T-cell (primary cell): ENCODE measurements around the gene PPP1CB. TPM values are rescaled to one million over a fixed set of nuclear protein-coding genes. Genes with fewer than 3 reads are reported as not detected.
A peak's percentile ranks its signal among the peaks of the same experiment; 100 is the strongest.

Experiments
- ATAC-seq, 4 experiments: fragments of 200-7000 bp in 3 of 4; fragments of 150-1000 bp in 1 of 4; cut with Tn5 transposase; replicated peaks in 1 of 4; 1 replicate in 3 of 4; 2 replicates in 1 of 4; pipeline ENCODE4 v1.10.0; 2021; ENCODE audit warnings: moderate library complexity in 3 of 4, mild to moderate bottlenecking in 2 of 4, moderate number of reproducible peaks in 1 of 4
- CTCF ChIA-PET, 2 donors: fragments of 300-600 bp; sonication (Branson Sonifier 250); formaldehyde crosslinking; loops; one replicate each; lab custom pipeline; 2022; ENCODE audit warnings: antibody characterized with exemption in 2 of 2; lab: Charles Lee
- POLR2A ChIA-PET, 2 donors: fragments of 300-600 bp; sonication (Branson Sonifier 250); formaldehyde crosslinking; loops; one replicate each; lab custom pipeline; 2022; ENCODE audit warnings: antibody characterized with exemption in 2 of 2; lab: Charles Lee
- DNase-seq, 35 experiments: peaks; one replicate each; pipeline versions ENCODE4 v3.0.0 to v3.0.0-alpha.2; 2013 to 2023
- H3K27ac ChIP-seq: one replicate; pipeline ENCODE4 v1.5.1; 2013; ENCODE audit warnings: low read length
- H3K27me3 ChIP-seq, 2 experiments: replicated peaks in 1 of 2; 1 replicate in 1 of 2; 2 replicates in 1 of 2; pipeline versions ENCODE4 v1.6.1 to v1.7.0; 2013; ENCODE audit warnings: low read length in 1 of 2, mixed read lengths in 1 of 2; ENCODE audit not compliant: control insufficient read depth in 2 of 2, insufficient read depth in 2 of 2; ENCODE audit errors: extremely low read depth in 1 of 2
- H3K36me3 ChIP-seq, 2 donors: 1 replicate in 1 of 2; 2 replicates in 1 of 2; pipeline versions ENCODE4 v1.6.1 to v1.7.0; 2013; ENCODE audit warnings: low read length in 1 of 2; ENCODE audit not compliant: control insufficient read depth in 2 of 2, insufficient read depth in 1 of 2; ENCODE audit errors: extremely low read depth in 1 of 2
- H3K4me1 ChIP-seq, 2 experiments: 1 replicate in 1 of 2; 2 replicates in 1 of 2; pipeline versions ENCODE4 v1.6.1 to v1.7.0; 2013; ENCODE audit warnings: low read length in 2 of 2, mixed read lengths in 1 of 2; ENCODE audit not compliant: insufficient read depth in 2 of 2, control insufficient read depth in 1 of 2; ENCODE audit errors: extremely low read depth in 1 of 2
- H3K4me3 ChIP-seq, 2 donors: 1 replicate in 1 of 2; 2 replicates in 1 of 2; pipeline versions ENCODE4 v1.5.1 to v1.7.0; 2013; ENCODE audit warnings: mild to moderate bottlenecking in 2 of 2, low read length in 1 of 2, moderate library complexity in 1 of 2; ENCODE audit not compliant: control insufficient read depth in 1 of 2; ENCODE audit errors: extremely low read depth in 1 of 2
- H3K9me3 ChIP-seq: 2 replicates; pipeline ENCODE4 v1.7.0; 2013
- H3K27ac Mint-ChIP-seq, 2 donors: one replicate each; pipeline ENCODE4 v1.8.0; 2020 to 2021; ENCODE audit warnings: mild to moderate bottlenecking in 2 of 2, mixed read lengths in 2 of 2
- H3K27me3 Mint-ChIP-seq, 2 donors: one replicate each; pipeline ENCODE4 v1.8.0; 2021 to 2022; ENCODE audit warnings: mixed read lengths in 2 of 2
- H3K36me3 Mint-ChIP-seq: one replicate; pipeline ENCODE4 v1.8.0; 2021; ENCODE audit warnings: mixed read lengths
- H3K4me1 Mint-ChIP-seq, 3 donors: one replicate each; pipeline ENCODE4 v1.8.0; 2020 to 2022; ENCODE audit warnings: mixed read lengths in 3 of 3, mild to moderate bottlenecking in 1 of 3
- H3K4me3 Mint-ChIP-seq, 3 donors: one replicate each; pipeline ENCODE4 v1.8.0; 2020 to 2022; ENCODE audit warnings: mild to moderate bottlenecking in 3 of 3, mixed read lengths in 3 of 3, moderate library complexity in 3 of 3
- H3K9me3 Mint-ChIP-seq, 3 donors: one replicate each; pipeline ENCODE4 v1.8.0; 2020 to 2022; ENCODE audit warnings: mixed read lengths in 3 of 3
- WGBS: methylation state at CpG from one replicate; pipeline ENCODE4 v1.1.5; 2013; ENCODE audit warnings: missing lambda C conversion rate; ENCODE audit not compliant: insufficient coverage; 5-methylcytosine and 5-hydroxymethylcytosine counted together
- total RNA-seq, 35 experiments: library from RNA in 6 of 35; stranded (reverse) in 6 of 35; fragments of 120-200 nt in 1 of 35; gene quantifications; one replicate each; pipeline versions ENCODE4 v1.2.1 to v1.2.4 and lab custom pipeline; 2013 to 2026

Gene PPP1CB
- total RNA-seq, 5 donors from 2014 or later (not counting 1 experiment from before 2014, with no cell fraction given): 182 to 233 (median 190) TPM

GRCh38 chr2:28761420-28761819 lies 9.8 kb downstream of the PPP1CB start:
- no peaks in the 10 kb centered on the region for H3K9me3 ChIP-seq
- no peak for ATAC-seq
- no CpG with 5 or more reads among the region's 3 CpGs for WGBS
- peaks cover 4 to 19% of the 10 kb centered on the region in 2 donors for H3K36me3 ChIP-seq
- ChIA-PET CTCF (interaction anchor here in 1 of 2 donors (1.1 to 2.4 kb wide), 2 partner anchors 167 to 194 kb away, joined by 3 to 10 read pairs; no protein-coding TSS in a partner anchor), POLR2A (interaction anchor here in 1 of 2 donors (0.5 to 1.2 kb wide), 5 partner anchors 9 to 168 kb away, joined by 3 to 5 read pairs (median 3); partner anchors contain the start of gene PPP1CB)
- H3K9me3 Mint-ChIP-seq: no peaks in the 10 kb centered on the region
- DNase-seq: no peak
- no peaks in the 10 kb centered on the region for H3K27me3 Mint-ChIP-seq
- no peaks in the 10 kb centered on the region for H3K27me3 ChIP-seq
- peaks cover 88 to 92% (median 88%) of the 10 kb centered on the region in 3 donors for H3K4me1 Mint-ChIP-seq
- no peak overlapping the region for H3K27ac Mint-ChIP-seq
- H3K36me3 Mint-ChIP-seq: peaks cover 26% of the 10 kb centered on the region
- H3K4me3 ChIP-seq: no peak overlapping the region
- H3K4me1 ChIP-seq: peaks cover 11 to 40% of the 10 kb centered on the region in 2 experiments
- peak overlapping the region in 1 of 3 donors; percentile 39 for H3K4me3 Mint-ChIP-seq
- no peak overlapping the region for H3K27ac ChIP-seq

- H3K9me3 Mint-ChIP-seq: no peaks in the 10 kb centered on the region
- no peaks in the 10 kb centered on the region for H3K27me3 ChIP-seq
- ChIA-PET CTCF (interaction anchor here in 1 of 2 donors (0.6 to 1.4 kb wide), 2 partner anchors 32 to 171 kb away, joined by 5 read pairs; no protein-coding TSS in a partner anchor), POLR2A (interaction anchor here in 1 of 2 donors (0.6 kb wide), 1 partner anchor 59 kb away, joined by 3 read pairs; no protein-coding TSS in a partner anchor)
- H3K4me1 ChIP-seq: peaks cover 4 to 37% of the 10 kb centered on the region in 2 experiments
- peak overlapping the region; percentile 7 to 47 (median 15) for H3K4me3 Mint-ChIP-seq
- ATAC-seq: no peak
- no peaks in the 10 kb centered on the region for H3K27me3 Mint-ChIP-seq
- H3K36me3 Mint-ChIP-seq: peaks cover 21% of the 10 kb centered on the region
- H3K27ac ChIP-seq: no peak overlapping the region
- no peak overlapping the region for H3K4me3 ChIP-seq
- DNase-seq: no peak
- WGBS: 100% methylated on average over 5 of the region's 8 CpGs
- no peaks in the 10 kb centered on the region for H3K9me3 ChIP-seq
- H3K4me1 Mint-ChIP-seq: peaks cover 89 to 96% (median 95%) of the 10 kb centered on the region in 3 donors
- peak overlapping the region in 1 of 2 donors; percentile 2 for H3K27ac Mint-ChIP-seq
- H3K36me3 ChIP-seq: peaks cover 0 to 6% of the 10 kb centered on the region in 2 donors
These were observed 13.5 kb downstream of the PPP1CB start for GRCh38 chr2:28764909-28765711.

- no peak overlapping the region for H3K4me3 Mint-ChIP-seq
- Histone ChIP-seq H3K4me1 (peaks cover 3 to 34% of the 10 kb centered on the region in 2 experiments), H3K27ac (no peak overlapping the region), H3K36me3 (peaks cover 0 to 3% of the 10 kb centered on the region in 2 donors), H3K27me3 (no peaks in the 10 kb centered on the region), H3K9me3 (no peaks in the 10 kb centered on the region), H3K4me3 (no peak overlapping the region)
- ATAC-seq (no peak), DNase-seq (no peak)
- H3K9me3 Mint-ChIP-seq: no peaks in the 10 kb centered on the region
- no peaks in the 10 kb centered on the region for H3K27me3 Mint-ChIP-seq
- peaks cover 17% of the 10 kb centered on the region for H3K36me3 Mint-ChIP-seq
- peaks cover 90 to 97% (median 95%) of the 10 kb centered on the region in 3 donors for H3K4me1 Mint-ChIP-seq
- no peak overlapping the region for H3K27ac Mint-ChIP-seq
- CTCF ChIA-PET: interaction anchor here in 1 of 2 donors (0.6 to 1.4 kb wide), 2 partner anchors 33 to 172 kb away, joined by 5 read pairs; no protein-coding TSS in a partner anchor
- no CpG with 5 or more reads among the region's 2 CpGs for WGBS
- POLR2A ChIA-PET: no interaction called here
These were observed 14.4 kb downstream of the PPP1CB start for GRCh38 chr2:28766070-28766469.

- 94% methylated on average over 2 of the region's 3 CpGs for WGBS
- Mint-ChIP-seq H3K4me3 (no peak overlapping the region), H3K36me3 (peaks cover 11% of the 10 kb centered on the region), H3K27ac (no peak overlapping the region), H3K27me3 (no peaks in the 10 kb centered on the region), H3K9me3 (no peaks in the 10 kb centered on the region), H3K4me1 (peaks cover 90 to 97% (median 95%) of the 10 kb centered on the region in 3 donors)
- Histone ChIP-seq H3K9me3 (no peaks in the 10 kb centered on the region), H3K4me1 (peaks cover 5 to 32% of the 10 kb centered on the region in 2 experiments), H3K36me3 (no peaks in the 10 kb centered on the region), H3K27ac (no peak overlapping the region), H3K4me3 (no peak overlapping the region), H3K27me3 (no peaks in the 10 kb centered on the region)
- POLR2A ChIA-PET: interaction anchor here (0.6 to 1.6 kb wide), 4 partner anchors 12 to 173 kb away, joined by 4 to 9 read pairs (median 6); no protein-coding TSS in a partner anchor
- ATAC-seq (no peak), DNase-seq (no peak)
- CTCF ChIA-PET: interaction anchor here in 1 of 2 donors (0.6 kb wide), 1 partner anchor 17 kb away, joined by 8 read pairs; no protein-coding TSS in a partner anchor
These were observed 15.7 kb downstream of the PPP1CB start for GRCh38 chr2:28767337-28767736.

GRCh38 chr2:28768422-28768821 lies 16.8 kb downstream of the PPP1CB start:
- Histone ChIP-seq H3K27me3 (no peaks in the 10 kb centered on the region), H3K4me1 (peaks cover 7 to 32% of the 10 kb centered on the region in 2 experiments), H3K9me3 (no peaks in the 10 kb centered on the region), H3K27ac (no peak overlapping the region), H3K4me3 (no peak overlapping the region), H3K36me3 (no peaks in the 10 kb centered on the region)
- no peaks in the 10 kb centered on the region for H3K27me3 Mint-ChIP-seq
- peak overlapping the region in 1 of 3 donors; percentile 0 for H3K4me3 Mint-ChIP-seq
- peaks cover 10% of the 10 kb centered on the region for H3K36me3 Mint-ChIP-seq
- H3K27ac Mint-ChIP-seq: peak overlapping the region; percentile 12 to 36
- H3K9me3 Mint-ChIP-seq: no peaks in the 10 kb centered on the region
- ATAC-seq (no peak), DNase-seq (no peak)
- ChIA-PET POLR2A (interaction anchor here (0.6 to 1.6 kb wide), 2 partner anchors 174 to 1008 kb away, joined by 3 to 6 read pairs; no protein-coding TSS in a partner anchor), CTCF (interaction anchor here in 1 of 2 donors (0.5 to 0.6 kb wide), 2 partner anchors 8 to 201 kb away, joined by 3 to 4 read pairs; no protein-coding TSS in a partner anchor)
- peaks cover 87 to 96% (median 93%) of the 10 kb centered on the region in 3 donors for H3K4me1 Mint-ChIP-seq

- Histone ChIP-seq H3K27me3 (no peaks in the 10 kb centered on the region), H3K4me1 (peaks cover 9 to 27% of the 10 kb centered on the region in 2 experiments), H3K9me3 (no peaks in the 10 kb centered on the region), H3K36me3 (no peaks in the 10 kb centered on the region), H3K27ac (no peak overlapping the region), H3K4me3 (no peak overlapping the region)
- CTCF ChIA-PET: interaction anchor here (0.5 to 1.3 kb wide), 4 partner anchors 9 to 201 kb away, joined by 3 to 5 read pairs (median 4); no protein-coding TSS in a partner anchor
- Mint-ChIP-seq H3K9me3 (no peaks in the 10 kb centered on the region), H3K27me3 (no peaks in the 10 kb centered on the region), H3K36me3 (peaks cover 10% of the 10 kb centered on the region), H3K4me1 (peaks cover 87 to 96% (median 93%) of the 10 kb centered on the region in 3 donors), H3K27ac (peak overlapping the region in 1 of 2 donors; percentile 2), H3K4me3 (peak overlapping the region in 1 of 3 donors; percentile 4)
- DNase-seq (no peak), ATAC-seq (no peak)
- WGBS: 87% methylated on average over 4 of the region's 5 CpGs
- POLR2A ChIA-PET: interaction anchor here in 1 of 2 donors (1.6 kb wide), 1 partner anchor 175 kb away, joined by 6 read pairs; no protein-coding TSS in a partner anchor
These were observed 17.3 kb downstream of the PPP1CB start for GRCh38 chr2:28768952-28769351.
